Keratinocyte (primary cell): ENCODE results near the gene MAML1. TPM values are rescaled to one million over a fixed set of nuclear protein-coding genes. Genes with fewer than 3 reads are reported as not detected.

Experiments used
- DNase-seq: peaks from one replicate; pipeline ENCODE4 v3.0.0-alpha.2; 2011; ENCODE audit warnings: low read depth, missing footprints, low spot score
- FAIRE-seq: peaks from 2 replicates; lab custom pipeline; 2011; peaks lifted over from hg19 to GRCh38; lab: Jason Lieb, UNC
- H2AFZ ChIP-seq: 2 replicates; pipeline ENCODE4 v1.6.0; 2012; ENCODE audit warnings: low read length, control low read depth, inconsistent platforms; ENCODE audit not compliant: control insufficient read depth
- H3K27ac ChIP-seq: 2 replicates; pipeline ENCODE4 v1.5.1; 2011; ENCODE audit warnings: low read length; ENCODE audit not compliant: control insufficient read depth, insufficient read depth
- H3K27me3 ChIP-seq: 3 replicates; pipeline ENCODE4 v1.6.0; 2011; ENCODE audit warnings: low read length; ENCODE audit not compliant: control insufficient read depth, insufficient read depth; ENCODE audit errors: extremely low read depth
- H3K36me3 ChIP-seq, 2 experiments: 2 replicates in 1 of 2; 3 replicates in 1 of 2; pipeline ENCODE4 v1.5.1; 2011; ENCODE audit warnings: low read length in 2 of 2, mild to moderate bottlenecking in 1 of 2; ENCODE audit not compliant: control insufficient read depth in 2 of 2, insufficient read depth in 2 of 2; ENCODE audit errors: extremely low read depth in 1 of 2
- H3K4me1 ChIP-seq: 3 replicates; pipeline ENCODE4 v1.5.1; 2011; ENCODE audit warnings: low read length; ENCODE audit not compliant: control insufficient read depth, insufficient read depth; ENCODE audit errors: extremely low read depth
- H3K4me2 ChIP-seq: 3 replicates; pipeline ENCODE4 v1.6.0; 2011; ENCODE audit warnings: low read depth, low read length; ENCODE audit not compliant: control insufficient read depth, insufficient read depth; ENCODE audit errors: extremely low read depth
- H3K4me3 ChIP-seq, 3 experiments: fragments of 200-600 bp in 1 of 3; sonication (generic) in 1 of 3; 2 replicates in 2 of 3; 3 replicates in 1 of 3; pipeline ENCODE4 v1.5.1; 2011 to 2016; ENCODE audit warnings: low read length in 3 of 3, mild to moderate bottlenecking in 3 of 3, control low read depth in 2 of 3, inconsistent platforms in 1 of 3, low read depth in 1 of 3, mixed read lengths in 1 of 3, mixed run types in 1 of 3, moderate library complexity in 1 of 3; ENCODE audit not compliant: control insufficient read depth in 2 of 3, insufficient read depth in 2 of 3; ENCODE audit errors: extremely low read depth in 1 of 3
- H3K79me2 ChIP-seq: 2 replicates; pipeline ENCODE4 v1.6.0; 2012; ENCODE audit warnings: low read length; ENCODE audit not compliant: control insufficient read depth, insufficient read depth
- H3K9ac ChIP-seq: 3 replicates; pipeline ENCODE4 v1.6.0; 2011; ENCODE audit warnings: low read length; ENCODE audit not compliant: control insufficient read depth, insufficient read depth; ENCODE audit errors: extremely low read depth
- H3K9me1 ChIP-seq: 3 replicates; pipeline ENCODE4 v1.6.0; 2011; ENCODE audit warnings: low read length; ENCODE audit not compliant: control insufficient read depth, insufficient read depth; ENCODE audit errors: extremely low read depth
- H3K9me3 ChIP-seq: 2 replicates; pipeline ENCODE4 v1.5.1; 2012; ENCODE audit warnings: low read depth, low read length; ENCODE audit not compliant: control insufficient read depth
- H4K20me1 ChIP-seq: 3 replicates; pipeline ENCODE4 v1.6.0; 2011; ENCODE audit warnings: low read length; ENCODE audit not compliant: control insufficient read depth, insufficient read depth; ENCODE audit errors: extremely low read depth
- CTCF ChIP-seq, 3 experiments: IDR thresholded peaks in 1 of 3; conservative IDR thresholded peaks in 1 of 3; optimal IDR thresholded peaks in 1 of 3; 2 replicates in 2 of 3; 3 replicates in 1 of 3; pipeline versions ENCODE3 to v1.5.1; 2011; ENCODE audit warnings: low read length in 3 of 3, mild to moderate bottlenecking in 3 of 3, moderate library complexity in 2 of 3, control low read depth in 1 of 3, inconsistent platforms in 1 of 3; ENCODE audit not compliant: insufficient read depth in 2 of 3; ENCODE audit errors: extremely low read depth in 1 of 3
- EZH2 ChIP-seq: IDR thresholded peaks from one replicate; pipeline ENCODE4 v1.6.1; 2012; ENCODE audit warnings: inconsistent platforms, mild to moderate bottlenecking, low read length, moderate library complexity
- dilution Hi-C: fragments of 300-500 bp; cut with MboI; formaldehyde crosslinking; loops from one replicate; pipeline ENCODE4 v1.7.0; 2020; ENCODE audit warnings: low sequenced_read_pairs; ENCODE audit not compliant: extremely low pct_ligation_motif_present
- polyA plus RNA-seq, 5 experiments: library from polyadenylated mRNA; depleted of rRNA in 3 of 5; stranded (reverse) in 3 of 5; stranded (forward) in 1 of 5; unstranded in 1 of 5; fragments of >200 nt; gene quantifications; 1 replicate in 1 of 5; 2 replicates in 3 of 5; 3 replicates in 1 of 5; pipeline versions ENCODE4 v1.2.1 to v1.2.3, GENCODE V29; 2011 to 2012; ENCODE audit warnings: missing spikeins in 2 of 5, low read depth in 1 of 5, low replicate concordance in 1 of 5

MAML1 gene
- polyA plus RNA-seq, 1 donor (not counting 4 experiments of a cell fraction or from before 2014, with no cell fraction given), result 4.9 TPM

GRCh38 chr5:179780362-179780761, 47.7 kb downstream of the MAML1 start:
- no peak overlapping the region for H3K27ac ChIP-seq
- no peak overlapping the region for H2AFZ ChIP-seq
- no peaks in the 10 kb centered on the region for H3K9me1 ChIP-seq
- H4K20me1 ChIP-seq, result peaks cover 2% of the 10 kb centered on the region
- H3K4me1 ChIP-seq, result no peaks in the 10 kb centered on the region
- FAIRE-seq (no peak), DNase-seq (no peak)
- H3K9ac ChIP-seq, result no peak overlapping the region
- no peaks in the 10 kb centered on the region for H3K27me3 ChIP-seq
- H3K79me2 ChIP-seq, result no peaks in the 10 kb centered on the region
- H3K4me3 ChIP-seq, result no peak overlapping the region
- dilution Hi-C loops, result no loop called here
- H3K9me3 ChIP-seq, result no peaks in the 10 kb centered on the region
- peaks cover 10 to 18% of the 10 kb centered on the region in 2 experiments for H3K36me3 ChIP-seq
- TF ChIP-seq CTCF (optimal IDR thresholded peaks at IDR 0.05 in 1 of 3, IDR thresholded peaks at IDR 0.05 in 1 of 3, conservative IDR thresholded peaks at IDR 0.05 in 1 of 3; ENCODE audit: extremely low read depth in 1 of 3, insufficient read depth in 2 of 3, low read length in 3 of 3), result no peak
- TF ChIP-seq EZH2, result no peak
- H3K4me2 ChIP-seq, result no peak overlapping the region

- no peak overlapping the region for H3K4me3 ChIP-seq
- no peak overlapping the region for H3K27ac ChIP-seq
- dilution Hi-C loops, result no loop called here
- TF ChIP-seq CTCF (optimal IDR thresholded peaks at IDR 0.05 in 1 of 3, IDR thresholded peaks at IDR 0.05 in 1 of 3, conservative IDR thresholded peaks at IDR 0.05 in 1 of 3; ENCODE audit: extremely low read depth in 1 of 3, insufficient read depth in 2 of 3, low read length in 3 of 3), result no peak
- TF ChIP-seq EZH2, result no peak
- no peaks in the 10 kb centered on the region for H3K9me3 ChIP-seq
- H3K9me1 ChIP-seq, result no peaks in the 10 kb centered on the region
- H2AFZ ChIP-seq, result no peak overlapping the region
- DNase-seq (no peak), FAIRE-seq (no peak)
- no peaks in the 10 kb centered on the region for H4K20me1 ChIP-seq
- no peaks in the 10 kb centered on the region for H3K79me2 ChIP-seq
- H3K4me2 ChIP-seq, result no peak overlapping the region
- H3K4me1 ChIP-seq, result no peaks in the 10 kb centered on the region
- peaks cover 0 to 9% of the 10 kb centered on the region in 2 experiments for H3K36me3 ChIP-seq
- H3K9ac ChIP-seq, result no peak overlapping the region
- H3K27me3 ChIP-seq, result no peaks in the 10 kb centered on the region
These were observed 49.2 kb downstream of the MAML1 start for GRCh38 chr5:179781846-179782245.
